Measurements from ENCODE around the gene KAT2B.

Gene KAT2B

DNA sequence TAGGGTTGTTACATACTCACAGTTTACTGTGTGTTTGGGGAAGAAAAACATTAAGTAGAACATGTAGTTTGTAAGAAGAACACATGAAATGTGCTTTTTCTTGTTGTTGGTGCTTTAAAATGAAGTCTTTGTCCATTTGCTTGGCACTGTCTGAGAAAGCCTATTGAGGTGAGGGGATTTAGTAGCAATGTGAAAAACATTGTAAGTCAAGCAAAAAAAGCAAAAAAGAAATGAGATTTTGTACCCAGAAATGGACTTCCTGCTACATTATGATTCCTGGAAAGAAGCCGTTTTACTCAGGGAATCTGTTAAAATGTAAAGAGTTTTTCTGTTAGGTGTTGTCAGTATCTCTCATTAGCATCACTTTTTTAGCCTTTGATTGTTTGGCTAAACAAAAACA is 59.9 kb downstream of the KAT2B start:
- DNase-seq (ENCODE audit: low spot score): no peak

DNA sequence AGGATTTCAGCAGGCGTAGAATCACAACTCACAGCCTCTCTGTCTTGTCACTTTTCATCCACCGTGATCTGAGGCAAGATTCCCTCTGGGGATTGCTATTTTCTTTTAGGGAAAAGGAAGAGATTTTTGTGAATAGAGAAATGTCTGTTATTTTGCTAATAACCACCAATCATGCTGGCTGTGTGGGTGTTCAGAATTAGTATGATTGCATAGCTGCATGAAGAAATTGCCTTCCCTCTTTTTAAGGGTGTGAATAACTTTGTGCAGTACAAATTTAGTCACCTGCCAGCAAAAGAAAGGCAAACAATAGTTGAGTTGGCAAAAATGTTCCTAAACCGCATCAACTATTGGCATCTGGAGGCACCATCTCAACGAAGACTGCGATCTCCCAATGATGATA is 60.8 kb downstream of the KAT2B start:
- DNase-seq (ENCODE audit: low spot score): no peak

- DNase-seq (ENCODE audit: low spot score): no peak
Measured at GRCh38 chr3:20103731-20104130, 63.5 kb downstream of the KAT2B start.

- DNase-seq (ENCODE audit: low spot score): no peak
Measured at GRCh38 chr3:20104167-20104661, 64.0 kb downstream of the KAT2B start.

- no peak for DNase-seq (ENCODE audit: low spot score)
Measured at GRCh38 chr3:20105513-20106280, 65.5 kb downstream of the KAT2B start.

- no peak for DNase-seq (ENCODE audit: low spot score)
Measured at GRCh38 chr3:20107722-20108121, 67.5 kb downstream of the KAT2B start.

GRCh38 chr3:20108869-20109268 is 68.6 kb downstream of the KAT2B start:
- DNase-seq (ENCODE audit: low spot score): no peak

DNA sequence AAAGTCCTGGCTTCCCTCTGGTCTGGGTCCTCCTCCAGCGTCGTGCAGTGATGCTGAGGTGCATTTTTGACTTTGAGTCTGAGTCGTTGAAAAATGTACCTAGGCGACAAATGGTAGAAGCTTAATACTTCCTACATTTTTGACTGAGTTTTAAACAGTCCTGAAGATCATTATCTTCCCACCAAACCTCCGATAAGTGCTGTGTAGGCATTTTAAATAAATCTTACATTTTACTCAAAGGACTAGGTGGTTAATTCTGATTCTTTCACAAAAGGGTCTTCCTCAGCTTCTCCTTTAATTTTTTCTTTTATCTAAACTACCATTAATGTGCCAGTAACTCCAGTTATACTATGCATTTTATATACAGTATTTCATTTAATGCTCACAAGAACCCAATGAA is 70.6 kb downstream of the KAT2B start:
- DNase-seq (ENCODE audit: low spot score): no peak

GRCh38 chr3:20111836-20112235 is 71.6 kb downstream of the KAT2B start:
- DNase-seq (ENCODE audit: low spot score): no peak

- no peak for DNase-seq (ENCODE audit: low spot score)
Measured at GRCh38 chr3:20121088-20121487, 80.8 kb downstream of the KAT2B start.

DNA sequence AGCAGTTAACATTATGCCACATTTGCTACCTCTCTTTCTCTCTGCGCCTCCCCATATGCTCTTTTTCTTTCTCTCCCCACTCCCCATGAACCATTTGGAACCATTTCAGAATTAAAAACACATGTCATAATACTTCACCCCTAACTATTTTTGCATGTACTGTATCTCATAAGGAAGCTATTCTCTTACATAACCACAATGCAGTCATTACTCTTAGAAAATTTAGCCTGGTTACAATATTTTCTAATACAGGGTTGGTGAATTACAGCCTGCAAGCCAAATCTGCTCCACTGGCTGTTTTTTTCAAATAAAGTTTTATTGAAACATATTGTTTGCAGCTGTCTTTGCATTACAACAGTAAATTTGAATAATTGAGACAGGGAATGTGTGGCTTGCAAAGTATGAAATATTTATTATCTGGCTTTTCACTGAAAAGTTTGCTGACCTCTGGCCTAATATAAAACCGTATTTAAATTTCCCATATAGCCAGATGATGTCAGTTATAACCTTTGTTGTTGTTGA is 82.9 kb downstream of the KAT2B start:
- DNase-seq (ENCODE audit: low spot score): no peak

GRCh38 chr3:20125289-20125688 is 85.0 kb downstream of the KAT2B start:
- DNase-seq (ENCODE audit: low spot score): no peak

GRCh38 chr3:20125897-20126296 is 85.7 kb downstream of the KAT2B start:
- DNase-seq (ENCODE audit: low spot score): no peak

DNA sequence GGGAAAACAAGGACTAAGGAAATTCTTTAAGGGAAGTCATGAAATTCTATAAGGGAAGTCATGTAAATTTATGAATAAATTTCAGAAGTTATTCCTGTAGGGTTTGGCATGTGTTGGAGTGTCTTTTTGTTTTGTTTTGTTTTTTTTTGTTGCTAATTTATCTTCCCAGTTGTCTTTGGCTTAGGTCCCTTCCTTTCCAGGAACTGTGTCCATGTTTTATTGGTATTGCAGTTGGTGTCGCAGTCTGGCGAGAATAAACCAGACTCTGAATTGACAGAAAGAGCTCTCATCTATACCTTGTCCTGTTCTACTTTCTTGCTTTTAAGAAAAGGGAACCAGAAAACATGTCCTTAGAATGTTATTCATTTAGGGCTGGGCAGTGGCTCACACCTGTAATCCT is 88.1 kb downstream of the KAT2B start:
- no peak for DNase-seq (ENCODE audit: low spot score)

- no peak for DNase-seq (ENCODE audit: low spot score)
Measured at GRCh38 chr3:20130106-20130505, 89.9 kb downstream of the KAT2B start.

GRCh38 chr3:20136231-20136630 is 96.0 kb downstream of the KAT2B start:
- DNase-seq (ENCODE audit: low spot score): no peak

GRCh38 chr3:20137647-20138046 is 97.4 kb downstream of the KAT2B start:
- no peak for DNase-seq (ENCODE audit: low spot score)

DNA sequence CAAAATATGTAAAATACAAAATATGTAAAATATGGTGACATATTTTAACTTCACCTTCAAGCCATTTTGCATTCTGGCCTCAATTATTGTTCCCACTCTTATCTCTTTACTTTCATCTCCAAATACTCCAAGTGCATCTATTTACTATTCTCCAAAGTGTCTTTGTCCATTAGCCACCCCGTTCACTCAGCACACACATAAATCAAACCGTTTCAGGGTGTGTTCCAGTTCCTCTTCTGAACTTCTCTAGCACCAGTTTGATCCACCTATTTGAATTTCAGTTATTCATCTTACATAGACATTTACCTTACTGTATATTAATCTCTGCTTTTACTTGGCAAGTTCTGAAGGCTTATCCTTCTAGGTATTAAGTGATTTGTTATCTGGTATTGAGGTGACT is 100.6 kb downstream of the KAT2B start:
- no peak for DNase-seq (ENCODE audit: low spot score)

- no peak for DNase-seq (ENCODE audit: low spot score)
Measured at GRCh38 chr3:20141316-20141715, 101.1 kb downstream of the KAT2B start.

GRCh38 chr3:20141851-20142250 is 101.6 kb downstream of the KAT2B start:
- no peak for DNase-seq (ENCODE audit: low spot score)

DNA sequence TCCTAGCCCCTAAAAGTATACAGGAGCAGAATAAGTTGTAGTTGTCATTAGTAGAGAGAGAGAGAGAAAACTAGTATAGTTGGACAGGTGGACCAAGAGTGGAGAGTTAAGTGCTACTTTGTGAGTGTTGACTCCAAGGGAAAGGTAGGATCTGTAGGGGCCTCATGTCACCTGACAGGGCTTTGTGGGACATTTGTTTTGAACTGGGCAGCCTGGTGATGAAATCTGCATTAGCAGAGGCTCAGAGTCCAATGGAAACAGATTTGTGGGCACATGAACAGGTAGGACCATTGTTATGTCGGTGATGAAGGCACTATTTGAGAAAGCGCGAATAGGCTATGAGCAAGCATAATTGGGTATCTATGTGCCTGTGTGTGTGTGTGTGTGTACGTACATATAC is 102.3 kb downstream of the KAT2B start:
- DNase-seq (ENCODE audit: low spot score): no peak

GRCh38 chr3:20143519-20143918 is 103.3 kb downstream of the KAT2B start:
- DNase-seq (ENCODE audit: low spot score): no peak

GRCh38 chr3:20145874-20146273 is 105.6 kb downstream of the KAT2B start:
- DNase-seq (ENCODE audit: low spot score): no peak

DNA sequence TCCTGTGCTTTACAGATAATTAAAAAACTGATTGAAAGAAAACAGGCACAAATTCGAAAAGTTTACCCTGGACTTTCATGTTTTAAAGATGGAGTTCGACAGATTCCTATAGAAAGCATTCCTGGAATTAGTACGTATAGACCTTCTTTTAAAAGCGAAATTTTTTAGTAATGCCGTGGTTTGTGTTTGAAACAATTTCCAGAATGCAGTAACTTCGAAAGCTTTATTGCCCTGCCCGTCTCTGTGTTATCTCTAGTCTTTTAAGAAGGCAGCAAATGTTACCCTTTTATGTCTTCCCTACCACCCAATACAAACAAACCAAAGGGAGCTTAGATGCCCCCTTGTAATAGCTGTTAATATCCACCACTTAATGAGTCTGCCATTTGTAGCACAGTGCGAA is 106.1 kb downstream of the KAT2B start:
- DNase-seq (ENCODE audit: low spot score): no peak

All from kidney capillary endothelial cell (primary cell).